ENCODE results near the gene MTMR12.

- no peak for TF ChIP-seq CTCF (IDR thresholded peaks at IDR 0.05)
- TF ChIP-seq POLR2A (IDR thresholded peaks at IDR 0.05): no peak
These were observed 105.4 kb downstream of the MTMR12 start for GRCh38 chr5:32207355-32207634.
